GM12801 (cell line): ENCODE results near the gene SLC1A2.

Experiments used
- CTCF ChIP-seq: IDR thresholded peaks from one replicate; pipeline ENCODE4 v1.5.1; 2011; ENCODE audit warnings: control low read depth; ENCODE audit not compliant: insufficient read length; ENCODE audit errors: extremely low read depth

The SLC1A2 gene

DNA sequence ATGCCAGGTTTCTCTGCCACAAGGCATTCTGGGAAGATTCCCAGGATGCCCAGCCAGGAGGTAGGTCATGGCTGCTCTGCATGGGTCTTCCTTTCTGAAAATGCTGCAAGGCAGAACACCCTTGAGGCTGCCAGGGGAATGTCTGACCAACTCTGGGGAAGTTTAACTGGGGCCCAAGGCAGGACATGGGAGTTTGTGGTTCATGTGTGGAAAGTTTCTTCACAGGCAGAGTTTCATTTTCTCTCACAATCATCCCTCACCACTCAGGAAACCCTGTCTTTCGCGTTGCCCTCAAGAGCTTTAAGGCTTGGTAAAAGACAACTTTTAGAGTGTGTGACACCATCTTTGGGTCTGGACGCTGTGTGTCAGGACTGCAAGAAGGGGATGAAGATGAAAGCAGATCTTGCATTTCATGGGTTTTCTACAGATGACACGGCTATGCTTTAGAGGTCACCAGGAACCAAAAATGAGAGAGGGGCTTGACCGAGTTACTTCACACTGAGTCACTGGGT, 146.9 kb downstream of the SLC1A2 start:
- no peak for TF ChIP-seq CTCF

DNA sequence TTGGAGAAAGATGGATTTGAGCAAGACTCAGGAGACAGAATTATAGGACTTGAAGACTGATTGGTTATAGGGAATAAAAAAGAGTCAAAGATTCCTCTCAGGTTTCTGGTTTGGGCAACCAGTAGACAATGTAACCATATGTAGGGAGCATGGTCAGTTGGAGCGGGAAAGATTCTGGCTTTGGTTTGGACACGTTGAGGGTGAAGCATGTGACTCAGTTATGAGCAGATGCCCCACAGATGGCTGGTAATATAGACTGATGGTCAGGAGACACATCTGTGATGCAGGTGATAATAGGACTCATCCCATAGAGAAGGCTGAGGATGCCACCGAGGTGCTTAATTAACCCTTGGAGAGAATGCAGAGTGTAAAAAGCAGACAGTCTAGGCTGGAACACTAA, 148.3 kb downstream of the SLC1A2 start:
- no peak for TF ChIP-seq CTCF

DNA sequence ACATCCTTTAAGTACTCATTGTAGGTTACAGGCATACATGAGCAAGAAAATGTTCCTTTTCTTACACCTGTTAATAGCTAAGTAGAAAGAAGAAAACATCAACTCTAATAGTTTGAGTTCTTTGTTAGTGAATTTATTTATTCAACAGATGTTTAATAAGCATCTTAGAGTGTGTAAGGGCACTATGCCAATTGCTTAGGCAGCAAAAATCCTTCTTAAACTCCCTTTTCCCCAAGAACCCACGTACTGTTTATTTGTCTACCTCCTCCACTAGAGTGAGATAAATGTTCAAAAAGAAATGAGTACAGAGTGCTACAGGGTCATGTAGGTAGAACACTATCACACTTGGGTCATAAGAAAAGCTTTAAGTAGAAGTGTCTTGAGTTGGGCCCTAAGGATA, 149.0 kb downstream of the SLC1A2 start:
- TF ChIP-seq CTCF, result no peak

GRCh38 chr11:35267504-35267903, 151.9 kb downstream of the SLC1A2 start:
- no peak for TF ChIP-seq CTCF

- TF ChIP-seq CTCF, result no peak
Measured at GRCh38 chr11:35265755-35266454, 153.5 kb downstream of the SLC1A2 start.

DNA sequence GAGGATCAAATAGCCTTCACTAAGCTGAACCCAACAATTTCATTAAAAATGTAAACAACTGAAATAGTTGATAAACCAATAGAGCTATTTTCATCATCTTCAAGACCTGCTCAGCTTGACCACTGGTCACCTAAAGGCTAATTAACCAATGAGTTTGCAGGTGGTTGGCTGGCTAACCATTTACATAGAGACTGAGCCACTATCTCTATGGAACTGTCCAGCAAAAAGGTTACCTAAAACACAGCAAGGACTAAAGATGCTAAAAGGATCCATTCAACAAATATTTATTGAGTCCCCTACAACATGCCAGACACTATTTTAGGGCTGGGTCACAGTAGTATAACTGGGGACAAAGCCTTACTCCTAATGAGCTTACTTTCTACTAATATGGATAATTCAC, 156.6 kb downstream of the SLC1A2 start:
- no peak for TF ChIP-seq CTCF

- no peak for TF ChIP-seq CTCF
Measured at GRCh38 chr11:35262056-35262455, 157.3 kb downstream of the SLC1A2 start.
